ENCODE measurements around the gene PCDHGC5.

DNA sequence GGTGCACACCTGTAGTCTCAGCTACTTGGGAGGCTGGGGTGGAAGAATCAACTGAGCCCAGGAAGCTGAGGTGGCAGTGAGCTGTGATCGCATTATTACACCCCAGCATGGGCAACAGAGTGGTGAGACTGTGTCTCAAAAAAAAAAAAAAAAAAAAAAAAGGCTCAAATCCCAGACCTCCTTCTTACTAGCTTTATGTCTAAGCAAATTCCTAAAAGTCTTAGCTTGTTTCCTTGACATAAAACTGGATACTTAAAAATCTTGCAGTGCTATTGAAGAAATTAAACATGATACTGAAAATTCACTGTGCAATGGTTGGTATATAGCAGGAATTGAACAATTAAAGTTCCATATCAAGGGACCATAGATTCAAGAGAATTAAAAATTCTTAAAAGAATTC lies 45.0 kb downstream of the PCDHGC5 start:
- TF ChIP-seq CTCF (IDR thresholded peaks at IDR 0.05; ENCODE audit: insufficient read depth, low read depth, low read length): no peak
- no peak for TF ChIP-seq EZH2 (IDR thresholded peaks at IDR 0.05; ENCODE audit: insufficient read depth, low read length)
